HepG2 (cell line): ENCODE results near the gene SDR42E2. TPM values are rescaled to one million over a fixed set of nuclear protein-coding genes. Genes with fewer than 3 reads are reported as not detected.
A peak's percentile ranks its signal among the peaks of the same experiment; 100 is the strongest.

Experiments used
- CEBPB ChIP-seq: IDR thresholded peaks from 2 replicates; pipeline ENCODE4 v1.6.1; 2011; ENCODE audit warnings: low read depth, low read length, improper control_type of control experiment, borderline replicate concordance
- DMAP1 ChIP-seq: IDR thresholded peaks from 2 replicates; pipeline ENCODE4 v1.6.1; 2016
- JUN ChIP-seq: sonication (generic); formaldehyde crosslinking; IDR thresholded peaks from 2 replicates; pipeline ENCODE4 v1.4.0; 2020; ENCODE audit warnings: mild to moderate bottlenecking, missing genetic modification reagents
- KMT2B ChIP-seq: IDR thresholded peaks from 2 replicates; pipeline ENCODE4 v1.6.1; 2016; ENCODE audit warnings: missing genetic modification reagents, missing compliant biosample characterization
- MYC ChIP-seq: sonication (generic); formaldehyde crosslinking; IDR thresholded peaks from 2 replicates; pipeline ENCODE4 v1.9.0; 2021; ENCODE audit warnings: missing genetic modification reagents, borderline replicate concordance
- NFRKB ChIP-seq: fragments of 450-650 bp; IDR thresholded peaks from 2 replicates; pipeline ENCODE4 v1.6.1; 2017
- NPAS2 ChIP-seq: sonication (generic); formaldehyde crosslinking; IDR thresholded peaks from 2 replicates; pipeline ENCODE4 v1.8.0; 2022; ENCODE audit warnings: mild to moderate bottlenecking, missing genetic modification reagents, borderline replicate concordance
- NR1H2 ChIP-seq: sonication (generic); formaldehyde crosslinking; IDR thresholded peaks from 2 replicates; pipeline ENCODE4 v1.8.1; 2022; ENCODE audit warnings: low read depth, missing genetic modification reagents, borderline replicate concordance
- STAG1 ChIP-seq: sonication (generic); formaldehyde crosslinking; IDR thresholded peaks from 2 replicates; pipeline ENCODE4 v1.4.0; 2020; ENCODE audit warnings: missing genetic modification reagents
- TAF1 ChIP-seq: sonication (generic); formaldehyde crosslinking; IDR thresholded peaks from 2 replicates; pipeline ENCODE4 v1.4.0; 2020; ENCODE audit warnings: missing genetic modification reagents
- TGIF2 ChIP-seq: IDR thresholded peaks from 2 replicates; pipeline ENCODE4 v1.6.1; 2016; ENCODE audit warnings: control low read depth, missing compliant biosample characterization
- TOPORS ChIP-seq: sonication (generic); formaldehyde crosslinking; IDR thresholded peaks from 2 replicates; pipeline ENCODE4 v1.8.0; 2023; ENCODE audit warnings: mild to moderate bottlenecking, missing genetic modification reagents
- ZBTB46 ChIP-seq: sonication (generic); formaldehyde crosslinking; IDR thresholded peaks from 2 replicates; pipeline ENCODE4 v1.4.0; 2020; ENCODE audit warnings: mild to moderate bottlenecking, missing genetic modification reagents, borderline replicate concordance
- ZFP36L1 ChIP-seq: sonication (generic); formaldehyde crosslinking; IDR thresholded peaks from 2 replicates; pipeline ENCODE4 v1.8.0; 2022; ENCODE audit warnings: mild to moderate bottlenecking, missing genetic modification reagents, moderate library complexity
- ZNF230 ChIP-seq: sonication (generic); formaldehyde crosslinking; IDR thresholded peaks from 2 replicates; pipeline ENCODE4 v1.4.0; 2020; ENCODE audit warnings: mild to moderate bottlenecking, missing genetic modification reagents
- ZNF282 ChIP-seq: fragments of 450-650 bp; IDR thresholded peaks from 2 replicates; pipeline ENCODE4 v1.6.1; 2018; ENCODE audit not compliant: partially characterized antibody
- ZNF317 ChIP-seq: sonication (generic); formaldehyde crosslinking; IDR thresholded peaks from 2 replicates; pipeline ENCODE4 v1.5.0; 2020; ENCODE audit warnings: mild to moderate bottlenecking, missing genetic modification reagents
- ZNF318 ChIP-seq: sonication (generic); formaldehyde crosslinking; IDR thresholded peaks from 2 replicates; pipeline ENCODE4 v1.4.0; 2020; ENCODE audit warnings: mild to moderate bottlenecking, missing genetic modification reagents
- ZNF552 ChIP-seq: sonication (generic); formaldehyde crosslinking; IDR thresholded peaks from 2 replicates; pipeline ENCODE4 v1.9.0; 2022; ENCODE audit warnings: missing genetic modification reagents, mild to moderate bottlenecking, borderline replicate concordance
- ZNF563 ChIP-seq: sonication (generic); formaldehyde crosslinking; IDR thresholded peaks from 2 replicates; pipeline ENCODE4 v1.8.0; 2022; ENCODE audit warnings: mild to moderate bottlenecking, moderate library complexity, missing genetic modification reagents
- ZNF572 ChIP-seq: sonication (generic); formaldehyde crosslinking; IDR thresholded peaks from 2 replicates; pipeline ENCODE4 v1.5.1; 2020; ENCODE audit warnings: mild to moderate bottlenecking, missing genetic modification reagents
- ZZZ3 ChIP-seq: sonication (generic); formaldehyde crosslinking; IDR thresholded peaks from 2 replicates; pipeline ENCODE4 v1.4.0; 2020; ENCODE audit warnings: missing genetic modification reagents, mild to moderate bottlenecking, borderline replicate concordance
- polyA plus RNA-seq, 8 experiments: library from polyadenylated mRNA; depleted of rRNA in 3 of 8; stranded (reverse) in 7 of 8; unstranded in 1 of 8; fragments of >200 nt; fragmentation: Illumina TruSeq in 4 of 8; extraction: Trizol in 4 of 8; gene quantifications; 2 replicates each; pipeline versions ENCODE4 v1.2.1 to v1.2.3, GENCODE V29; 2011 to 2016; ENCODE audit warnings: low read depth in 4 of 8, missing spikeins in 1 of 8, mixed read lengths in 1 of 8; ENCODE audit not compliant: insufficient read depth in 1 of 8
- total RNA-seq, 5 experiments: library from RNA; depleted of rRNA; stranded (reverse); fragments of >200 nt; fragmentation: Illumina TruSeq; extraction: Trizol; gene quantifications; 2 replicates each; pipeline ENCODE4 v1.2.3, GENCODE V29; 2016; ENCODE audit warnings: low read depth in 1 of 5

SDR42E2 gene
- total and polyA plus RNA-seq, 2 of the 13 experiments (the other 11 are each of a cell fraction or from before 2014, with no cell fraction given) = 0.05 to 0.11 TPM

- TF ChIP-seq STAG1 (no peak), ZNF282 (no peak), CEBPB (peak; percentile 3; the same call in 1 of the 2 replicates), DMAP1 (CRISPR knock-in tag) (no peak; the same call in none of the 2 replicates), ZNF318 (CRISPR knock-in tag) (no peak), ZNF552 (CRISPR knock-in tag) (no peak; the same call in 1 of the 2 replicates), ZBTB46 (CRISPR knock-in tag) (no peak), NPAS2 (CRISPR knock-in tag) (no peak), ZFP36L1 (peak; percentile 80), KMT2B (peak; percentile 51; the same call in 1 of the 2 replicates), TAF1 (CRISPR knock-in tag) (peak; percentile 87), TGIF2 (no peak), ZNF230 (no peak; the same call in 1 of the 2 replicates), NFRKB (no peak), JUN (CRISPR knock-in tag) (no peak), NR1H2 (CRISPR knock-in tag) (no peak), ZNF317 (CRISPR knock-in tag) (peak; percentile 84), ZNF563 (CRISPR knock-in tag) (0 out of 2 replicates have a peak, but pooled peaks have one; percentile 47), MYC (no peak), TOPORS (CRISPR knock-in tag) (no peak), ZZZ3 (CRISPR knock-in tag) (no peak), ZNF572 (CRISPR knock-in tag) (no peak; the same call in 1 of the 2 replicates)
Observed at GRCh38 chr16:22190776-22191531, 28.6 kb downstream of the SDR42E2 start (continued).
